AG04449 (cell line): Measurements from ENCODE around the gene MAP2.

Experiments
- CTCF ChIA-PET: fragments of 350-600 bp; formaldehyde crosslinking; extraction: SDS; loops from one replicate; lab custom pipeline; 2021; ENCODE audit warnings: antibody characterized with exemption; lab: Yijun Ruan, JAX
- POLR2A ChIA-PET: fragments of 400-600, 350-600 bp; formaldehyde crosslinking; extraction: SDS; loops from one replicate; lab custom pipeline; 2020; ENCODE audit warnings: antibody characterized with exemption, inconsistent platforms; lab: Yijun Ruan, JAX
- DNase-seq: peaks from one replicate; pipeline ENCODE4 v3.0.0-alpha.2; 2010; ENCODE audit warnings: low read depth, low spot score
- H3K4me3 ChIP-seq: 2 replicates; pipeline ENCODE4 v1.5.1; 2011; ENCODE audit warnings: low read depth, mild to moderate bottlenecking, control low read depth, low read length
- CTCF ChIP-seq: IDR thresholded peaks from one replicate; pipeline ENCODE4 v1.5.1; 2011; ENCODE audit warnings: mild to moderate bottlenecking, moderate library complexity, low read length, control low read depth, inconsistent platforms; ENCODE audit not compliant: insufficient read depth; ENCODE audit errors: missing control alignments

Gene MAP2

GRCh38 chr2:209496586-209496982 is 72.7 kb downstream of the MAP2 start:
- no peak overlapping the region for H3K4me3 ChIP-seq
- TF ChIP-seq CTCF, result no peak
- CTCF ChIA-PET, result no interaction called here
- no peak for DNase-seq
- POLR2A ChIA-PET, result interaction anchor here (1.8 kb wide), 1 partner anchor 30 kb away, joined by 7 read pairs; no protein-coding TSS in a partner anchor

GRCh38 chr2:209498614-209499013 is 74.8 kb downstream of the MAP2 start:
- H3K4me3 ChIP-seq, result no peak overlapping the region
- DNase-seq, result no peak
- CTCF ChIA-PET, result interaction anchor here (0.6 to 1.4 kb wide), 2 partner anchors 26 to 73 kb away, joined by 3 read pairs; no protein-coding TSS in a partner anchor
- POLR2A ChIA-PET, result no interaction called here
- TF ChIP-seq CTCF, result no peak

- ChIA-PET CTCF (interaction anchor here (0.6 to 1.4 kb wide), 2 partner anchors 26 to 73 kb away, joined by 3 read pairs; no protein-coding TSS in a partner anchor), POLR2A (no interaction called here)
- no peak overlapping the region for H3K4me3 ChIP-seq
- DNase-seq, result no peak
- TF ChIP-seq CTCF, result no peak
Observed at GRCh38 chr2:209499069-209499468, 75.2 kb downstream of the MAP2 start.

GRCh38 chr2:209501579-209501978 is 77.7 kb downstream of the MAP2 start:
- ChIA-PET POLR2A (no interaction called here), CTCF (interaction anchor here (0.6 to 0.8 kb wide), 2 partner anchors 20 to 22 kb away, joined by 3 read pairs; no protein-coding TSS in a partner anchor)
- DNase-seq, result no peak
- no peak for TF ChIP-seq CTCF
- no peak overlapping the region for H3K4me3 ChIP-seq

- CTCF ChIA-PET, result no interaction called here
- DNase-seq, result no peak
- no peak for TF ChIP-seq CTCF
- POLR2A ChIA-PET, result no interaction called here
- no peak overlapping the region for H3K4me3 ChIP-seq
Observed at GRCh38 chr2:209505410-209505809, 81.6 kb downstream of the MAP2 start.

GRCh38 chr2:209508255-209508654 is 84.4 kb downstream of the MAP2 start:
- no peak for TF ChIP-seq CTCF
- ChIA-PET CTCF (no interaction called here), POLR2A (no interaction called here)
- no peak for DNase-seq
- H3K4me3 ChIP-seq, result no peak overlapping the region
